WI38 (cell line): ENCODE data around the gene MAT2A.

ENCODE experiments used
- H3K4me3 ChIP-seq: 2 replicates; pipeline ENCODE4 v1.5.1; 2011; ENCODE audit warnings: low read depth, mild to moderate bottlenecking, control low read depth, low read length
- TF ChIP-seq, protein P1 (sequence below): IDR thresholded peaks from 2 replicates; pipeline ENCODE4 v1.5.1; 2012; ENCODE audit warnings: low read depth, mild to moderate bottlenecking, control low read depth, low read length

MAT2A gene

DNA sequence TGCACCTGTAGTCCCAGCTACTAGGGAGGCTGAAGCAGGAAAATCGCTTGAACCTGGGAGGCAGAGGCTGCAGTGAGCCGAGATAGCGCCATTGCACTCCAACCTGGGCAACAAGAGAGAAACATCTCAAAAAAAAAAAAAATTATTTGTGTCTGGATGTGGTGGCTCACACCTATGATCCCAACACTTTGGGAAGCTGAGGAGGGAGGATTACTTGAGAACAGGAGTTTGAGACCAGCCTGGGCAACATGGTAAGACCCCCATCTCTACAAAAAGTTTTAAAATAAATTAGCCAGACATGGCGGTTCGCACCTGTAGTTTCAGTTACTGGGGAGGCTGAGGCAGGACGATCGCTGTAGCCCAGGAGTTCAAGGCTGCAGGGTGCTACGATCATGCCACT, 36.8 kb downstream of the MAT2A start:
- no peak overlapping the region for H3K4me3 ChIP-seq
- TF ChIP-seq, protein P1, sequence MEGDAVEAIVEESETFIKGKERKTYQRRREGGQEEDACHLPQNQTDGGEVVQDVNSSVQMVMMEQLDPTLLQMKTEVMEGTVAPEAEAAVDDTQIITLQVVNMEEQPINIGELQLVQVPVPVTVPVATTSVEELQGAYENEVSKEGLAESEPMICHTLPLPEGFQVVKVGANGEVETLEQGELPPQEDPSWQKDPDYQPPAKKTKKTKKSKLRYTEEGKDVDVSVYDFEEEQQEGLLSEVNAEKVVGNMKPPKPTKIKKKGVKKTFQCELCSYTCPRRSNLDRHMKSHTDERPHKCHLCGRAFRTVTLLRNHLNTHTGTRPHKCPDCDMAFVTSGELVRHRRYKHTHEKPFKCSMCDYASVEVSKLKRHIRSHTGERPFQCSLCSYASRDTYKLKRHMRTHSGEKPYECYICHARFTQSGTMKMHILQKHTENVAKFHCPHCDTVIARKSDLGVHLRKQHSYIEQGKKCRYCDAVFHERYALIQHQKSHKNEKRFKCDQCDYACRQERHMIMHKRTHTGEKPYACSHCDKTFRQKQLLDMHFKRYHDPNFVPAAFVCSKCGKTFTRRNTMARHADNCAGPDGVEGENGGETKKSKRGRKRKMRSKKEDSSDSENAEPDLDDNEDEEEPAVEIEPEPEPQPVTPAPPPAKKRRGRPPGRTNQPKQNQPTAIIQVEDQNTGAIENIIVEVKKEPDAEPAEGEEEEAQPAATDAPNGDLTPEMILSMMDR: no peak

- TF ChIP-seq, protein P1: no peak
- H3K4me3 ChIP-seq: no peak overlapping the region
These were observed 38.1 kb downstream of the MAT2A start for GRCh38 chr2:85577063-85577385.

DNA sequence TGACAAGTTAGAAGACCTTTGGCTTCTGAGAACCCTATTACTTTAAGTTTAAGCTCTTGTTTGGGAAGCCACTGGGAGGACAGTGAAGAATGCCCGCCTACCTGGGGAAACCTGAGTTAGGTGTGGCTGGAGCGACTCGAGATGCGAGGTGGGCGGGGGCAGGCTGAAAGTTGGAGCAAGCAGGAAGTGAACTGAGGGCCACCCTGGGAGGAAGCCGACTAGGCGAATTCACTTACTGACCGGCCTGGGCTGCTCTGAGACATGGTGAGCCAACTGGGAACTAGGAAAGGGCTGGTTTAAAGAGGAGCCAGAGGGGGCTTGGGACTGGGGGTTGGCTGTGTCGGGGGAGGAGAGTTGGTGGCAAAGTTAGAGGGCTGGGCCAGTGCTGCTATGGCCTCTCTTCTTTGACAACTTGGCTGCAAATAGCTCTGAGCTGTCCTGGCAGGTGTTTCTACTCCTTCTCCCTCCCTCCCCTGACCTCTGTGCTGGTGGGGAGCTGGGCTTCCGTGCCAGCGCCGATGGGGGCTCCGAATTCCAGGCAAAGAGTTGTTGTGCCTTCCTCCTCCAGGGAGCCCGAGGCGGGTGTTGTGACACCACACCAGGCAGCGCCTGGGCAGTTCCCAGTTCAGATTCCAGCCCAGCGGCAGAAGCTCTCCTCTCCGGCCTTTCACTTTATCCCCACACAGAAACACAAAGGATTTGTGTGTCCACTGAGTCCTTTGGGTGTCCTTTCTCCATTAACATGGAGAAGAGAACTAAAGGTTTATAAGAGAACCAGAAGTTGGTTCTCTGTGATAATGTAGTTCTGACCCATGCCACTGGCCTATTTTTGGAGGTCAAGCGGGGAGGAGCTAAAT, 38.6 kb downstream of the MAT2A start, which contains the start of gene VAMP8:
Gene VAMP8, plus strand, starts transcription at position 201 of the 857 bp plus-strand sequence. Its CDS starts 61 bp downstream, at position 262.
- H3K4me3 ChIP-seq: no peak within 1 kb of the TSS
- TF ChIP-seq, protein P1: no peak

- TF ChIP-seq, protein P1: no peak
- no peak overlapping the region for H3K4me3 ChIP-seq
These were observed 39.5 kb downstream of the MAT2A start for GRCh38 chr2:85578243-85579180.

- TF ChIP-seq, protein P1: no peak
- H3K4me3 ChIP-seq: no peak overlapping the region
These were observed 40.4 kb downstream of the MAT2A start for GRCh38 chr2:85579266-85579935.

DNA sequence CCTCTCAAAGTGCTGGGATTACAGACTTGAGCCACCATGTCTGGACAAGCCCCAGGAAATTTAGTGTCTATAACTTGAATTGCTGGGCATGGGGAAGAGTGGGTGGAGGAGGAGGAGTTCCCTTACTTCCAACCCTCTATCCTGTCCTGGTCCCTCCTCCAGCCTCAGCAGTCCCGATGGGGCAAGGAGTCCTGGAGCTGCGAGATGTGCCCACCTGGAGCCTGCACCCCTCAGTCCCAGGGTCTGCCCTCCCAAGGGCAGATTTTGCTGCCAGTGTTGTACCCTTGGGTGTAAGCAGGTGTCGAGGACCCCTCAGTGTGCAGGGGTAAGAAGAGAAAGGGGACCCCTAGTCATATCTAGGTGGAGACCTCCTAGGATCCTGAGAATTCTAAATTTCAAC, 41.2 kb downstream of the MAT2A start:
- no peak overlapping the region for H3K4me3 ChIP-seq
- TF ChIP-seq, protein P1: no peak
